B cell (primary cell): ENCODE data around the gene RIBC2.

Experiments
- EZH2 ChIP-seq: IDR thresholded peaks from 2 replicates; pipeline ENCODE4 v1.6.1; 2012; ENCODE audit warnings: borderline replicate concordance, low read depth, mild to moderate bottlenecking, moderate library complexity, low read length; ENCODE audit not compliant: insufficient read depth, poor library complexity, severe bottlenecking
- TF ChIP-seq, protein P1 (sequence below): fragments of 200-600 bp; IDR thresholded peaks from one replicate; pipeline ENCODE4 v1.8.0; 2022; ENCODE audit warnings: antibody characterized with exemption, mild to moderate bottlenecking

DNA sequence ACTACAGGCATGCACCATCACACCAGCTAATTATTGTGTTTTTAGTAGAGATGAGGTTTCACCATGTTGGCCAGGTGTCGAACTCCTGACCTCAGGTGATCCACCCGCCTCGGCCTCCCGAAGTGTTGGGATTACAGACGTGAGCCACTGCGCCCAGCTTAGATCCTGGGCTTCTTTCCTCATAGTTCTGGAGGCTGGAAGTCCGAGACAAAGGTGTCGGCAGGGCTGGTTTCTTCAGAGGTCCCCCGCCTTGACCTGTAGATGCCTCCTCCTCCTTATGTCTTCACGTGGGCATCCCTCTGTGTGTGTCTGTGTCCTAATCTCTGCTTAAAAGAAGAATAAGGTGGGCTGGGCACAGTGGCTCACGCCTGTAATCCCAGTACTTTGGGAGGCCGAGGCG, 45.0 kb downstream of the RIBC2 start:
- TF ChIP-seq, protein P1, sequence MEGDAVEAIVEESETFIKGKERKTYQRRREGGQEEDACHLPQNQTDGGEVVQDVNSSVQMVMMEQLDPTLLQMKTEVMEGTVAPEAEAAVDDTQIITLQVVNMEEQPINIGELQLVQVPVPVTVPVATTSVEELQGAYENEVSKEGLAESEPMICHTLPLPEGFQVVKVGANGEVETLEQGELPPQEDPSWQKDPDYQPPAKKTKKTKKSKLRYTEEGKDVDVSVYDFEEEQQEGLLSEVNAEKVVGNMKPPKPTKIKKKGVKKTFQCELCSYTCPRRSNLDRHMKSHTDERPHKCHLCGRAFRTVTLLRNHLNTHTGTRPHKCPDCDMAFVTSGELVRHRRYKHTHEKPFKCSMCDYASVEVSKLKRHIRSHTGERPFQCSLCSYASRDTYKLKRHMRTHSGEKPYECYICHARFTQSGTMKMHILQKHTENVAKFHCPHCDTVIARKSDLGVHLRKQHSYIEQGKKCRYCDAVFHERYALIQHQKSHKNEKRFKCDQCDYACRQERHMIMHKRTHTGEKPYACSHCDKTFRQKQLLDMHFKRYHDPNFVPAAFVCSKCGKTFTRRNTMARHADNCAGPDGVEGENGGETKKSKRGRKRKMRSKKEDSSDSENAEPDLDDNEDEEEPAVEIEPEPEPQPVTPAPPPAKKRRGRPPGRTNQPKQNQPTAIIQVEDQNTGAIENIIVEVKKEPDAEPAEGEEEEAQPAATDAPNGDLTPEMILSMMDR, result no peak
- no peak for TF ChIP-seq EZH2
